HS-5 (cell line): ENCODE measurements around the gene CGRRF1.

Experiments
- DNase-seq: peaks from one replicate; pipeline ENCODE4 v3.0.0-alpha.2; 2012; ENCODE audit warnings: low read depth

CGRRF1 gene

GRCh38 chr14:54577977-54578376, 68.3 kb downstream of the CGRRF1 start:
- DNase-seq = no peak

GRCh38 chr14:54579621-54580020, 69.9 kb downstream of the CGRRF1 start:
- no peak for DNase-seq

GRCh38 chr14:54580933-54581332, 71.2 kb downstream of the CGRRF1 start:
- DNase-seq = no peak

- DNase-seq = no peak
Observed at GRCh38 chr14:54582334-54582733, 72.6 kb downstream of the CGRRF1 start.

GRCh38 chr14:54584097-54584496, 74.4 kb downstream of the CGRRF1 start:
- DNase-seq = no peak

- no peak for DNase-seq
Observed at GRCh38 chr14:54585214-54585613, 75.5 kb downstream of the CGRRF1 start.
